GM12878 (cell line): ENCODE data around the gene HLA-DQB1. TPM values are rescaled to one million over a fixed set of nuclear protein-coding genes. Genes with fewer than 3 reads are reported as not detected.
A peak's percentile ranks its signal among the peaks of the same experiment; 100 is the strongest.

Source experiments
- ASH2L ChIP-seq: fragments of 300-600, 200-600 bp; sonication (generic); IDR thresholded peaks from 2 replicates; pipeline ENCODE4 v1.6.1; 2017; ENCODE audit warnings: low read depth, mild to moderate bottlenecking, borderline replicate concordance
- ATF3 ChIP-seq: IDR thresholded peaks from 2 replicates; pipeline ENCODE4 v1.6.1; 2011; ENCODE audit warnings: low read depth, mild to moderate bottlenecking, low read length, moderate library complexity, borderline replicate concordance; ENCODE audit errors: extremely low read depth
- BCL3 ChIP-seq: IDR thresholded peaks from 2 replicates; pipeline ENCODE4 v1.6.1; 2011; ENCODE audit warnings: borderline replicate concordance, low read depth, mild to moderate bottlenecking, moderate library complexity, low read length; ENCODE audit not compliant: insufficient read depth, poor library complexity, severe bottlenecking
- BCLAF1 ChIP-seq: fragments of 450-650 bp; IDR thresholded peaks from 2 replicates; pipeline ENCODE4 v1.6.1; 2017; ENCODE audit warnings: antibody characterized with exemption, mild to moderate bottlenecking, moderate library complexity
- CHD2 ChIP-seq: IDR thresholded peaks from 2 replicates; pipeline ENCODE4 v1.6.1; 2011; ENCODE audit warnings: low read depth, low read length, improper control_type of control experiment, borderline replicate concordance
- EGR1 ChIP-seq, 2 experiments: IDR thresholded peaks; 1 replicate in 1 of 2; 2 replicates in 1 of 2; pipeline ENCODE4 v1.6.1; 2011 to 2012; ENCODE audit warnings: low read depth in 2 of 2, low read length in 2 of 2, borderline replicate concordance in 1 of 2, mild to moderate bottlenecking in 1 of 2, moderate library complexity in 1 of 2
- IKZF2 ChIP-seq, 2 experiments: fragments of 450-650 bp; IDR thresholded peaks; 2 replicates each; pipeline ENCODE4 v1.6.1; 2017; ENCODE audit warnings: mild to moderate bottlenecking in 2 of 2, moderate library complexity in 2 of 2
- KAT2A ChIP-seq: conservative IDR thresholded peaks from 2 replicates; pipeline ENCODE4 v1.6.1; 2011; ENCODE audit warnings: low read depth, low read length; ENCODE audit not compliant: control insufficient read depth
- PAX5 ChIP-seq: IDR thresholded peaks from 2 replicates; pipeline ENCODE4 v1.6.1; 2011; ENCODE audit warnings: low read depth, low read length, borderline replicate concordance
- SMAD1 ChIP-seq: fragments of 450-650 bp; IDR thresholded peaks from 2 replicates; pipeline ENCODE4 v1.6.1; 2018; ENCODE audit warnings: mild to moderate bottlenecking, low read depth; ENCODE audit not compliant: partially characterized antibody
- SPI1 ChIP-seq: IDR thresholded peaks from 2 replicates; pipeline ENCODE4 v1.6.1; 2011; ENCODE audit warnings: low read depth, mild to moderate bottlenecking, low read length, moderate library complexity, borderline replicate concordance; ENCODE audit not compliant: insufficient read depth
- STAT3 ChIP-seq: IDR thresholded peaks from 2 replicates; pipeline ENCODE4 v1.6.1; 2011; ENCODE audit warnings: low read depth, low read length, improper control_type of control experiment
- TAF1 ChIP-seq: IDR thresholded peaks from 2 replicates; pipeline ENCODE4 v1.6.1; 2011; ENCODE audit warnings: mild to moderate bottlenecking, low read depth, low read length, borderline replicate concordance
- YBX1 ChIP-seq: fragments of 450-650 bp; IDR thresholded peaks from 2 replicates; pipeline ENCODE4 v1.6.1; 2016; ENCODE audit warnings: antibody characterized with exemption
- ZBTB33 ChIP-seq: fragments of 450-650 bp; IDR thresholded peaks from 2 replicates; pipeline ENCODE4 v1.6.1; 2017; ENCODE audit warnings: mild to moderate bottlenecking
- ZBTB4 ChIP-seq: fragments of 450-650 bp; formaldehyde crosslinking; IDR thresholded peaks from 2 replicates; pipeline ENCODE4 v1.4.0; 2022; ENCODE audit warnings: mild to moderate bottlenecking, moderate library complexity
- ZZZ3 ChIP-seq: IDR thresholded peaks from 2 replicates; pipeline ENCODE4 v1.6.1; 2011; ENCODE audit warnings: low read depth; ENCODE audit not compliant: control insufficient read depth, insufficient read length
- polyA plus RNA-seq, 11 experiments: library from polyadenylated mRNA; depleted of rRNA in 4 of 11; unstranded in 6 of 11; stranded (reverse) in 5 of 11; fragments of >200 nt; fragmentation: Nextera tagmentation in 4 of 11; fragmentation: Illumina TruSeq in 1 of 11; extraction: Ambion mirVana in 4 of 11; extraction: Trizol in 1 of 11; gene quantifications; 1 replicate in 1 of 11; 2 replicates in 10 of 11; pipeline versions ENCODE4 v1.2.1 to v1.2.3, GENCODE V29; 2011 to 2016; ENCODE audit warnings: inconsistent platforms in 2 of 11, missing spikeins in 2 of 11, low read depth in 1 of 11
- total RNA-seq, 4 experiments: library from RNA; depleted of rRNA in 3 of 4; stranded (reverse); fragments of >200 nt in 3 of 4; fragmentation: Illumina TruSeq in 1 of 4; extraction: Trizol in 1 of 4; gene quantifications; 2 replicates each; pipeline versions ENCODE4 v1.2.1 to v1.2.3, GENCODE V29; 2013 to 2021

HLA-DQB1 gene
- total and polyA plus RNA-seq, 10 of the 15 experiments (the other 5 are each of a cell fraction or from before 2014, with no cell fraction given) = 38.1 to 403 (median 91.4) TPM

- TF ChIP-seq ASH2L (no peak), PAX5 (peak; percentile 51; the same call in 1 of the 2 replicates), IKZF2 (IDR thresholded peaks at IDR 0.05) (peak; percentile 85 to 91), TAF1 (peak; percentile 74; the same call in 1 of the 2 replicates), SPI1 (peak; percentile 44; the same call in 1 of the 2 replicates), ZZZ3 (no peak), ATF3 (no peak), KAT2A (no peak), SMAD1 (peak; percentile 89), YBX1 (no peak), BCL3 (no peak), EGR1 (IDR thresholded peaks at IDR 0.05; ENCODE audit: borderline replicate concordance in 1 of 2, low read depth in 2 of 2, low read length in 2 of 2) (no peak), ZBTB33 (no peak), CHD2 (peak; percentile 55; the same call in 1 of the 2 replicates), BCLAF1 (no peak), STAT3 (no peak), ZBTB4 (CRISPR knock-in tag) (no peak)
Observed at GRCh38 chr6:32609731-32610640, 56.5 kb downstream of the HLA-DQB1 start (continued).
